ENCODE results near the gene FBXO36. TPM values are rescaled to one million over a fixed set of nuclear protein-coding genes. Genes with fewer than 3 reads are reported as not detected.
"Not testable (repeated sequence)": the region's sequence is repeated elsewhere in the genome, so short reads cannot be mapped to it uniquely, and the experiment has no call there.

The FBXO36 gene
- total RNA-seq, 1 experiment from 2014 or later: 3.8 TPM

GRCh38 chr2:229956491-229956890 is 34.2 kb downstream of the FBXO36 start:
- BruUV-seq (replicated peaks): no TSS peak
- Histone ChIP-seq H3K9ac (ENCODE audit: low read length) (no peak overlapping the region), H3K9me3 (ENCODE audit: control insufficient read depth in 1 of 2, insufficient read depth in 1 of 2, low read depth in 1 of 2, low read length in 2 of 2) (no peaks in the 10 kb centered on the region), H2AFZ (ENCODE audit: low read depth, low read length, poor library complexity, severe bottlenecking) (no peak overlapping the region), H3K4me3 (replicated peaks in 1 of 2; ENCODE audit: low read depth in 1 of 2, low read length in 2 of 2) (no peak overlapping the region), H3K27ac (ENCODE audit: low read depth, low read length) (no peak overlapping the region), H4K20me1 (ENCODE audit: insufficient read depth) (no peaks in the 10 kb centered on the region), H3K36me3 (ENCODE audit: control insufficient read depth in 1 of 2, insufficient read depth in 2 of 2, low read length in 2 of 2) (no peaks in the 10 kb centered on the region), H3K4me1 (ENCODE audit: control insufficient read depth in 1 of 2, insufficient read depth in 2 of 2, low read length in 2 of 2) (peaks cover 5 to 8% of the 10 kb centered on the region in 2 experiments; a peak in 2 of 4 replicates), H3K4me2 (ENCODE audit: low read length) (no peak overlapping the region), H3K27me3 (ENCODE audit: insufficient read depth, low read length) (no peaks in the 10 kb centered on the region), H3K9me2 (ENCODE audit: insufficient read depth) (no peaks in the 10 kb centered on the region), H3K79me2 (ENCODE audit: insufficient read depth, low read length) (no peaks in the 10 kb centered on the region)
- RAD21 ChIA-PET (ENCODE audit: low non-redundant PET in 1 of 2, low total read pairs in 2 of 2, uncharacterized antibody in 2 of 2, unreplicated experiment in 2 of 2): no interaction called here
- POLR2A ChIA-PET: no interaction called here
- TF ChIP-seq REST (IDR thresholded peaks at IDR 0.05; ENCODE audit: low read depth) (no peak), SIN3A (IDR thresholded peaks at IDR 0.05; ENCODE audit: low read depth) (no peak)
- DNase-seq (ENCODE audit: low read depth, low spot score) (no peak), ATAC-seq (no peak)
- intact Hi-C loops (cut with micrococcal nuclease): no loop called here
- CTCF ChIA-PET: no interaction called here

GRCh38 chr2:229963596-229963995 is 41.3 kb downstream of the FBXO36 start:
- H3K4me1 ChIP-seq (ENCODE audit: control insufficient read depth in 1 of 2, insufficient read depth in 2 of 2, low read length in 2 of 2); ATAC-seq; CTCF ChIA-PET; H3K36me3 ChIP-seq (ENCODE audit: control insufficient read depth in 1 of 2, insufficient read depth in 2 of 2, low read length in 2 of 2); H3K9me3 ChIP-seq (ENCODE audit: control insufficient read depth in 1 of 2, insufficient read depth in 1 of 2, low read depth in 1 of 2, low read length in 2 of 2); H4K20me1 ChIP-seq (ENCODE audit: insufficient read depth); RAD21 ChIA-PET (ENCODE audit: low non-redundant PET in 1 of 2, low total read pairs in 2 of 2, uncharacterized antibody in 2 of 2, unreplicated experiment in 2 of 2); H3K4me3 ChIP-seq (replicated peaks in 1 of 2; ENCODE audit: low read depth in 1 of 2, low read length in 2 of 2); H3K9ac ChIP-seq (ENCODE audit: low read length); H3K27me3 ChIP-seq (ENCODE audit: insufficient read depth, low read length); intact Hi-C loops (cut with micrococcal nuclease); DNase-seq (ENCODE audit: low read depth, low spot score); BruUV-seq (replicated peaks); H2AFZ ChIP-seq (ENCODE audit: low read depth, low read length, poor library complexity, severe bottlenecking); H3K27ac ChIP-seq (ENCODE audit: low read depth, low read length); H3K4me2 ChIP-seq (ENCODE audit: low read length); H3K9me2 ChIP-seq (ENCODE audit: insufficient read depth); H3K79me2 ChIP-seq (ENCODE audit: insufficient read depth, low read length); POLR2A ChIA-PET: not testable (repeated sequence)

Data from HCT116 (cell line).